Measurements from ENCODE around the gene HSPH1. TPM values are rescaled to one million over a fixed set of nuclear protein-coding genes. Genes with fewer than 3 reads are reported as not detected.

HSPH1 gene
- total RNA-seq, 1 experiment from 2014 or later: 315 TPM

DNA sequence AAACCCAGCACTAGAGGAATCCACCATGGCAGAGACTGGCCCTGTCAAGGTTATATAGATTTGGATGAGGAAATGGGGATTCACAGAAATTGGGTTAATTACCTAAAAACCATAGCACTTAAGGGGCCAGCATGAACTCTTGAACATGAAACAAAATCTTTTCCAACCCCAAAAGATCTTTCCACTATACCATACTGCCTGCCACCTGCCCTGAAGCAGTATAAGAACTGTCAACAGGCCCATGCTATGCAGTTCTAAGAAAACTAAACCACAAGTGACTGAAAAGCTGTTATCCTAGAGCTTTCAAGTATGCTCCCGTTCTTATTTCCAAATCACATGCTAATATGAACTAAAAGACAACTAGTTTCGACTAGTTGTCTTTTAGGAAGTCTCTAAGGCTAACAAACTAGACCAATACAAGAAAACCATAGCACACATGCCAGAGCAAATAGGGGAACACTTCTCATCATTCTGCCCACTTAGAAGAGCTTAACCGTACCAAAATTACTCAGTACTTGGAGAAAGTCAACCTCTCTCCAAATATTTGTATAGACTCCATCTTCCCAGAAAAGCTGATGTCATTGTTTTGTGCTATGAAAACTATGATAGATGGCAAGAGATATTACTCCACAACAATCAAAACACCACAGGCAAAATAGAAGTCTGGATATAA, 27.5 kb downstream of the HSPH1 start:
- ChIA-PET CTCF (no interaction called here), POLR2A (ENCODE audit: low non-redundant PET) (interaction anchor here (0.7 kb wide), 1 partner anchor 10 kb away, joined by 5 read pairs; no protein-coding TSS in a partner anchor)
- TF ChIP-seq EZH2 (IDR thresholded peaks at IDR 0.05; ENCODE audit: borderline replicate concordance, low read depth, low read length, poor library complexity, severe bottlenecking): no peak
- TF ChIP-seq, protein P1, sequence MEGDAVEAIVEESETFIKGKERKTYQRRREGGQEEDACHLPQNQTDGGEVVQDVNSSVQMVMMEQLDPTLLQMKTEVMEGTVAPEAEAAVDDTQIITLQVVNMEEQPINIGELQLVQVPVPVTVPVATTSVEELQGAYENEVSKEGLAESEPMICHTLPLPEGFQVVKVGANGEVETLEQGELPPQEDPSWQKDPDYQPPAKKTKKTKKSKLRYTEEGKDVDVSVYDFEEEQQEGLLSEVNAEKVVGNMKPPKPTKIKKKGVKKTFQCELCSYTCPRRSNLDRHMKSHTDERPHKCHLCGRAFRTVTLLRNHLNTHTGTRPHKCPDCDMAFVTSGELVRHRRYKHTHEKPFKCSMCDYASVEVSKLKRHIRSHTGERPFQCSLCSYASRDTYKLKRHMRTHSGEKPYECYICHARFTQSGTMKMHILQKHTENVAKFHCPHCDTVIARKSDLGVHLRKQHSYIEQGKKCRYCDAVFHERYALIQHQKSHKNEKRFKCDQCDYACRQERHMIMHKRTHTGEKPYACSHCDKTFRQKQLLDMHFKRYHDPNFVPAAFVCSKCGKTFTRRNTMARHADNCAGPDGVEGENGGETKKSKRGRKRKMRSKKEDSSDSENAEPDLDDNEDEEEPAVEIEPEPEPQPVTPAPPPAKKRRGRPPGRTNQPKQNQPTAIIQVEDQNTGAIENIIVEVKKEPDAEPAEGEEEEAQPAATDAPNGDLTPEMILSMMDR (conservative IDR thresholded peaks at IDR 0.05; ENCODE audit: low read depth, low read length): no peak
- no peaks in the 10 kb centered on the region for H3K27me3 ChIP-seq (replicated peaks; ENCODE audit: insufficient read depth, low read depth, low read length, poor library complexity)
- H3K9me3 ChIP-seq (ENCODE audit: low read depth, low read length, poor library complexity, severe bottlenecking): no peaks in the 10 kb centered on the region
- H3K27ac ChIP-seq (ENCODE audit: low read depth, low read length, poor library complexity, severe bottlenecking): no peak overlapping the region
- no peak overlapping the region for H3K4me3 ChIP-seq (ENCODE audit: low read depth, low read length, poor library complexity, severe bottlenecking)
- intact Hi-C loops (cut with micrococcal nuclease; ENCODE audit: unreplicated experiment): no loop called here
- BruUV-seq (replicated peaks): no TSS peak
- peaks cover 47% of the 10 kb centered on the region for H3K36me3 ChIP-seq (ENCODE audit: insufficient read depth, low read length, poor library complexity, severe bottlenecking)
- no peaks in the 10 kb centered on the region for H3K4me1 ChIP-seq (ENCODE audit: insufficient read depth, low read length, poor library complexity, severe bottlenecking)
- no peak for DNase-seq (ENCODE audit: low spot score)

DNA sequence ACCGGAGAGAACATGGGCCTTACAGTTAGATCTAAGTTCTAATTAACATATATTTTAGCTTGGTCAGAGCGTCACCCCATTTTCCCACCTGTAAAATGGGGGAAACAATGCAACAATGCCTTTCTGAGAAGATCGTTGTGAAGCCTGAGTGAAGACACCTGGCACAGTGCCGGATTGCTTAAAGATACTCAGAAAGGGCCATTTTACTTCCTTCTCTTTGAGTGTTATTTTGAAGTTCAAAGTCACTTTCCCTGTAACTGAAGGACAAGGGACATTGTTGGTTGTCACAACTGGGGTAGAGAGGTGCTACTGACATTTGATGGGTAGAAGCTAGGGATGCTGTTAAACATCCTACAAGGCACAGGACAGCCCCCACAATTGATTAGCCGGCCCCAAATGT, 28.1 kb downstream of the HSPH1 start:
- no peak overlapping the region for H3K27ac ChIP-seq (ENCODE audit: low read depth, low read length, poor library complexity, severe bottlenecking)
- intact Hi-C loops (cut with micrococcal nuclease; ENCODE audit: unreplicated experiment): no loop called here
- TF ChIP-seq, protein P1 (conservative IDR thresholded peaks at IDR 0.05; ENCODE audit: low read depth, low read length): no peak
- TF ChIP-seq EZH2 (IDR thresholded peaks at IDR 0.05; ENCODE audit: borderline replicate concordance, low read depth, low read length, poor library complexity, severe bottlenecking): no peak
- H3K36me3 ChIP-seq (ENCODE audit: insufficient read depth, low read length, poor library complexity, severe bottlenecking): peaks cover 41% of the 10 kb centered on the region
- CTCF ChIA-PET: no interaction called here
- no TSS peak for BruUV-seq (replicated peaks)
- H3K4me3 ChIP-seq (ENCODE audit: low read depth, low read length, poor library complexity, severe bottlenecking): no peak overlapping the region
- no peaks in the 10 kb centered on the region for H3K27me3 ChIP-seq (replicated peaks; ENCODE audit: insufficient read depth, low read depth, low read length, poor library complexity)
- no peaks in the 10 kb centered on the region for H3K4me1 ChIP-seq (ENCODE audit: insufficient read depth, low read length, poor library complexity, severe bottlenecking)
- H3K9me3 ChIP-seq (ENCODE audit: low read depth, low read length, poor library complexity, severe bottlenecking): no peaks in the 10 kb centered on the region
- no peak for DNase-seq (ENCODE audit: low spot score)
- POLR2A ChIA-PET (ENCODE audit: low non-redundant PET): interaction anchor here (0.7 kb wide), 1 partner anchor 10 kb away, joined by 5 read pairs; no protein-coding TSS in a partner anchor

DNA sequence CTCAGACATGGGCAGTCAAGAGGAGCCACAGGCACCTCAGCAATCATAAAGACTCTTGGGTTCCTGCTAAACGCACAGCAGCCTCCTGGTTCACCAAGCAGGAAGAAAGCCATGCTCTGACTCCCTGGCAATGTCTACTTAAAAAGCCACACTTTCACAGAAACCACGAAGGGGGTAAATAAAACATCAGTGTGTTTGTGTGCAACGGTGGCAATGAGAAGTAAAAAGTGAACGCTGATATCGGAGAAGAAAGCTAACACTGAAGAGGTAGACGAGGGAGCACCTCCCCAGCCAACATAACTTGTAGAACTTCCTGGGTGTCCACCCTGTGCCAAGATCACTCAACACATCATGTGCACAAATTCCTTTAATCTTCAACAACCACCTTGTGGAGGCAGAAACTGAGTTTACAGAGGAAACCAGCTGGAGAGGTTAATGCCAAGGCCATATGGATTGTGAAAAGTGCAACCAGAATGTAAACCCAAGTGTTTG, 30.2 kb downstream of the HSPH1 start:
- BruUV-seq (replicated peaks): no TSS peak
- TF ChIP-seq, protein P1 (conservative IDR thresholded peaks at IDR 0.05; ENCODE audit: low read depth, low read length): no peak
- no peak for TF ChIP-seq EZH2 (IDR thresholded peaks at IDR 0.05; ENCODE audit: borderline replicate concordance, low read depth, low read length, poor library complexity, severe bottlenecking)
- no peaks in the 10 kb centered on the region for H3K4me1 ChIP-seq (ENCODE audit: insufficient read depth, low read length, poor library complexity, severe bottlenecking)
- H3K4me3 ChIP-seq (ENCODE audit: low read depth, low read length, poor library complexity, severe bottlenecking): no peak overlapping the region
- H3K9me3 ChIP-seq (ENCODE audit: low read depth, low read length, poor library complexity, severe bottlenecking): no peaks in the 10 kb centered on the region
- CTCF ChIA-PET: no interaction called here
- no peak for DNase-seq (ENCODE audit: low spot score)
- H3K27ac ChIP-seq (ENCODE audit: low read depth, low read length, poor library complexity, severe bottlenecking): no peak overlapping the region
- peaks cover 20% of the 10 kb centered on the region for H3K36me3 ChIP-seq (ENCODE audit: insufficient read depth, low read length, poor library complexity, severe bottlenecking)
- intact Hi-C loops (cut with micrococcal nuclease; ENCODE audit: unreplicated experiment): no loop called here
- no peaks in the 10 kb centered on the region for H3K27me3 ChIP-seq (replicated peaks; ENCODE audit: insufficient read depth, low read depth, low read length, poor library complexity)
- POLR2A ChIA-PET (ENCODE audit: low non-redundant PET): no interaction called here
